ENCODE measurements around the gene AHCTF1. TPM values are rescaled to one million over a fixed set of nuclear protein-coding genes. Genes with fewer than 3 reads are reported as not detected.

The AHCTF1 gene
- total and polyA plus RNA-seq, 2 of the 8 experiments (the other 6 are each of a cell fraction or from before 2014, with no cell fraction given) = 7.9 to 44.5 TPM

- TF ChIP-seq, protein P1, sequence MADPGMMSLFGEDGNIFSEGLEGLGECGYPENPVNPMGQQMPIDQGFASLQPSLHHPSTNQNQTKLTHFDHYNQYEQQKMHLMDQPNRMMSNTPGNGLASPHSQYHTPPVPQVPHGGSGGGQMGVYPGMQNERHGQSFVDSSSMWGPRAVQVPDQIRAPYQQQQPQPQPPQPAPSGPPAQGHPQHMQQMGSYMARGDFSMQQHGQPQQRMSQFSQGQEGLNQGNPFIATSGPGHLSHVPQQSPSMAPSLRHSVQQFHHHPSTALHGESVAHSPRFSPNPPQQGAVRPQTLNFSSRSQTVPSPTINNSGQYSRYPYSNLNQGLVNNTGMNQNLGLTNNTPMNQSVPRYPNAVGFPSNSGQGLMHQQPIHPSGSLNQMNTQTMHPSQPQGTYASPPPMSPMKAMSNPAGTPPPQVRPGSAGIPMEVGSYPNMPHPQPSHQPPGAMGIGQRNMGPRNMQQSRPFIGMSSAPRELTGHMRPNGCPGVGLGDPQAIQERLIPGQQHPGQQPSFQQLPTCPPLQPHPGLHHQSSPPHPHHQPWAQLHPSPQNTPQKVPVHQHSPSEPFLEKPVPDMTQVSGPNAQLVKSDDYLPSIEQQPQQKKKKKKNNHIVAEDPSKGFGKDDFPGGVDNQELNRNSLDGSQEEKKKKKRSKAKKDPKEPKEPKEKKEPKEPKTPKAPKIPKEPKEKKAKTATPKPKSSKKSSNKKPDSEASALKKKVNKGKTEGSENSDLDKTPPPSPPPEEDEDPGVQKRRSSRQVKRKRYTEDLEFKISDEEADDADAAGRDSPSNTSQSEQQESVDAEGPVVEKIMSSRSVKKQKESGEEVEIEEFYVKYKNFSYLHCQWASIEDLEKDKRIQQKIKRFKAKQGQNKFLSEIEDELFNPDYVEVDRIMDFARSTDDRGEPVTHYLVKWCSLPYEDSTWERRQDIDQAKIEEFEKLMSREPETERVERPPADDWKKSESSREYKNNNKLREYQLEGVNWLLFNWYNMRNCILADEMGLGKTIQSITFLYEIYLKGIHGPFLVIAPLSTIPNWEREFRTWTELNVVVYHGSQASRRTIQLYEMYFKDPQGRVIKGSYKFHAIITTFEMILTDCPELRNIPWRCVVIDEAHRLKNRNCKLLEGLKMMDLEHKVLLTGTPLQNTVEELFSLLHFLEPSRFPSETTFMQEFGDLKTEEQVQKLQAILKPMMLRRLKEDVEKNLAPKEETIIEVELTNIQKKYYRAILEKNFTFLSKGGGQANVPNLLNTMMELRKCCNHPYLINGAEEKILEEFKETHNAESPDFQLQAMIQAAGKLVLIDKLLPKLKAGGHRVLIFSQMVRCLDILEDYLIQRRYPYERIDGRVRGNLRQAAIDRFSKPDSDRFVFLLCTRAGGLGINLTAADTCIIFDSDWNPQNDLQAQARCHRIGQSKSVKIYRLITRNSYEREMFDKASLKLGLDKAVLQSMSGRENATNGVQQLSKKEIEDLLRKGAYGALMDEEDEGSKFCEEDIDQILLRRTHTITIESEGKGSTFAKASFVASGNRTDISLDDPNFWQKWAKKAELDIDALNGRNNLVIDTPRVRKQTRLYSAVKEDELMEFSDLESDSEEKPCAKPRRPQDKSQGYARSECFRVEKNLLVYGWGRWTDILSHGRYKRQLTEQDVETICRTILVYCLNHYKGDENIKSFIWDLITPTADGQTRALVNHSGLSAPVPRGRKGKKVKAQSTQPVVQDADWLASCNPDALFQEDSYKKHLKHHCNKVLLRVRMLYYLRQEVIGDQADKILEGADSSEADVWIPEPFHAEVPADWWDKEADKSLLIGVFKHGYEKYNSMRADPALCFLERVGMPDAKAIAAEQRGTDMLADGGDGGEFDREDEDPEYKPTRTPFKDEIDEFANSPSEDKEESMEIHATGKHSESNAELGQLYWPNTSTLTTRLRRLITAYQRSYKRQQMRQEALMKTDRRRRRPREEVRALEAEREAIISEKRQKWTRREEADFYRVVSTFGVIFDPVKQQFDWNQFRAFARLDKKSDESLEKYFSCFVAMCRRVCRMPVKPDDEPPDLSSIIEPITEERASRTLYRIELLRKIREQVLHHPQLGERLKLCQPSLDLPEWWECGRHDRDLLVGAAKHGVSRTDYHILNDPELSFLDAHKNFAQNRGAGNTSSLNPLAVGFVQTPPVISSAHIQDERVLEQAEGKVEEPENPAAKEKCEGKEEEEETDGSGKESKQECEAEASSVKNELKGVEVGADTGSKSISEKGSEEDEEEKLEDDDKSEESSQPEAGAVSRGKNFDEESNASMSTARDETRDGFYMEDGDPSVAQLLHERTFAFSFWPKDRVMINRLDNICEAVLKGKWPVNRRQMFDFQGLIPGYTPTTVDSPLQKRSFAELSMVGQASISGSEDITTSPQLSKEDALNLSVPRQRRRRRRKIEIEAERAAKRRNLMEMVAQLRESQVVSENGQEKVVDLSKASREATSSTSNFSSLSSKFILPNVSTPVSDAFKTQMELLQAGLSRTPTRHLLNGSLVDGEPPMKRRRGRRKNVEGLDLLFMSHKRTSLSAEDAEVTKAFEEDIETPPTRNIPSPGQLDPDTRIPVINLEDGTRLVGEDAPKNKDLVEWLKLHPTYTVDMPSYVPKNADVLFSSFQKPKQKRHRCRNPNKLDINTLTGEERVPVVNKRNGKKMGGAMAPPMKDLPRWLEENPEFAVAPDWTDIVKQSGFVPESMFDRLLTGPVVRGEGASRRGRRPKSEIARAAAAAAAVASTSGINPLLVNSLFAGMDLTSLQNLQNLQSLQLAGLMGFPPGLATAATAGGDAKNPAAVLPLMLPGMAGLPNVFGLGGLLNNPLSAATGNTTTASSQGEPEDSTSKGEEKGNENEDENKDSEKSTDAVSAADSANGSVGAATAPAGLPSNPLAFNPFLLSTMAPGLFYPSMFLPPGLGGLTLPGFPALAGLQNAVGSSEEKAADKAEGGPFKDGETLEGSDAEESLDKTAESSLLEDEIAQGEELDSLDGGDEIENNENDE (IDR thresholded peaks at IDR 0.05; ENCODE audit: insufficient replicate concordance, low read length) = no peak
- TF ChIP-seq TEAD4 (IDR thresholded peaks at IDR 0.05; ENCODE audit: low read depth, low read length) (no peak), BACH1 (IDR thresholded peaks at IDR 0.05; ENCODE audit: low read length) (no peak), SP4 (IDR thresholded peaks at IDR 0.05; ENCODE audit: low read length) (no peak)
Measured at GRCh38 chr1:246820666-246821065, 111.1 kb downstream of the AHCTF1 start (continued).
